ENCODE data around the gene TYROBP.
"Not testable (repeated sequence)": the region's sequence is repeated elsewhere in the genome, so short reads cannot be mapped to it uniquely, and the experiment has no call there.

The TYROBP gene

GRCh38 chr19:35908010-35908441, at the start of gene TYROBP:
Gene TYROBP (minus strand): TSS chr19:35908295. CDS start chr19:35908228, 67 bp downstream.
- no peak for DNase-seq

- not testable (repeated sequence) for DNase-seq
These were observed 49.3 kb upstream of the TYROBP start for GRCh38 chr19:35957411-35957810.

- no peak for DNase-seq
These were observed 48.0 kb upstream of the TYROBP start for GRCh38 chr19:35955881-35956634.

GRCh38 chr19:35949131-35949530, 41.0 kb upstream of the TYROBP start:
- DNase-seq = no peak

DNA sequence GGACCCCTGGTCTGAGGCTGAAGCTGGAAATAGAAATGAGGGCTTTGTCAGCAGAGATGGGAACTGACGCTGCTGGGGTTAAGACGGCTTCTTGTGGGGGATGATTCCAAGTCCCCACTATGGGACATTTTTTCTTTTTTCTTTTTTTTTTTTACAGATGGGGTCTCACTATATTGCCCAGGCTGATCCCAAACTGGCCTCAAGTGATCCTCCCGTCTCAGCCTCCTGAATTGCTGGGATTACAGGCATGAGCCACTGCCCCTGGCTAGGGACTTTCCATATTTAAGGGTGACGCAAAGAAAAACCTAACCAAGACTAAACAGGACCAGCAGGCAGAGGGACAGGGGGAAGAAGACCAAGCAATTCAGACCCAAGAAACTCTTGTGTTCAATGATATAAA, 38.1 kb upstream of the TYROBP start:
- no peak for DNase-seq

- no peak for DNase-seq
These were observed 37.2 kb upstream of the TYROBP start for GRCh38 chr19:35945121-35945790.

DNA sequence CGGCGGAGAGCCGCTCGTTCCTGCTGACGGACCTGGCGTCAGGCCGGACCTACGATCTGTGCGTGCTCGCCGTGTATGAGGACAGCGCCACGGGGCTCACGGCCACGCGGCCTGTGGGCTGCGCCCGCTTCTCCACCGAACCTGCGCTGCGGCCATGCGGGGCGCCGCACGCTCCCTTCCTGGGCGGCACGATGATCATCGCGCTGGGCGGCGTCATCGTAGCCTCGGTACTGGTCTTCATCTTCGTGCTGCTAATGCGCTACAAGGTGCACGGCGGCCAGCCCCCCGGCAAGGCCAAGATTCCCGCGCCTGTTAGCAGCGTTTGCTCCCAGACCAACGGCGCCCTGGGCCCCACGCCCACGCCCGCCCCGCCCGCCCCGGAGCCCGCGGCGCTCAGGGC, 36.5 kb upstream of the TYROBP start:
- no peak for DNase-seq

DNA sequence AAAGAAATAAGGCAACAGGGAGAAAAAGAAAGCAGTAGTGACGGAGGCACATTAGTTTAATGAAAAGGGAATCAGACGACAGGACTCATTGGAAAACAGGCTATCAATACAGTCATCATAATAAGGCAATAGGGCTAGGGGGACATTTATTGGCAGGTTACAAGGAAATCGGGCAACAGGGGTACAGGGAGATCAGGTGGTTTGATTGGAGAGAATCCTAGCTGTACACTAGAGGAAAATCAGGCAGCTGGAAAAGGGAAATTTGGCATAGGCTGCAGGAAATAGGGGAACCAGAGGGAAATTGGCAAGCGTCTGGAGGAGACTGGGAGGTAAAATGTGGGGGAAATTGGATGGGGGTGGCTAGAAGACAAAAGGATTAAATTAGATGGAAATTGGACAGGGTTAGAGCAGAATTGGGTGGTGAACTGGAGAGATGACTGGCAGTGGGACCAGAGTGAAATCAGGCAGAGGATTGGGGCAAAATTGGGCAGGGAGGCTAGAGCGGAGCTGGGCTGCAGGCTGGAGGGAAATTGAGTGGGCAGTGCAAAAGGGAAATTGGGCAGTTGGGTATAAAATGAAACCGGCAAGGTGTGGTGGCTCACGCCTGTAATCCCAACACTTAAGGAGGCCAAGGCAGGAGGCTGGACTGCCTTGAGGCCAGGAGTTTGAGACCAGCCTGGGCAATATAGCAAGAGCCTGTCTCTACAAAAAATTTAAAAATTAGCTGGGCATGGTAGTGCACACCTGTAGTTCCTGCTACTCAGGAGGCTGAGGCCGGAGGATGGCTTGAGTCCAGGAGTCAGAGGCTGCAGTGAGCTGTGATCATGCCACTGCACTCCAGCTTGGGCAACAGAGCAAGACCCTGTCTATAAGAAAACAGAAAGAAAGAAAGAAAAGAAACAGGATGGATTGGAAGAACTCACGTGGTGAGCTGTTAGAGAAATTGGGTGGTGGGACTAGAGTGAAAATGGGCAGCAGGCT, 35.5 kb upstream of the TYROBP start:
- no peak for DNase-seq

GRCh38 chr19:35942235-35942634, 34.1 kb upstream of the TYROBP start:
- no peak for DNase-seq

GRCh38 chr19:35940839-35941238, 32.7 kb upstream of the TYROBP start:
- no peak for DNase-seq

GRCh38 chr19:35940078-35940775, 32.1 kb upstream of the TYROBP start:
- DNase-seq = no peak

GRCh38 chr19:35939307-35940077, 31.4 kb upstream of the TYROBP start:
- no peak for DNase-seq

DNA sequence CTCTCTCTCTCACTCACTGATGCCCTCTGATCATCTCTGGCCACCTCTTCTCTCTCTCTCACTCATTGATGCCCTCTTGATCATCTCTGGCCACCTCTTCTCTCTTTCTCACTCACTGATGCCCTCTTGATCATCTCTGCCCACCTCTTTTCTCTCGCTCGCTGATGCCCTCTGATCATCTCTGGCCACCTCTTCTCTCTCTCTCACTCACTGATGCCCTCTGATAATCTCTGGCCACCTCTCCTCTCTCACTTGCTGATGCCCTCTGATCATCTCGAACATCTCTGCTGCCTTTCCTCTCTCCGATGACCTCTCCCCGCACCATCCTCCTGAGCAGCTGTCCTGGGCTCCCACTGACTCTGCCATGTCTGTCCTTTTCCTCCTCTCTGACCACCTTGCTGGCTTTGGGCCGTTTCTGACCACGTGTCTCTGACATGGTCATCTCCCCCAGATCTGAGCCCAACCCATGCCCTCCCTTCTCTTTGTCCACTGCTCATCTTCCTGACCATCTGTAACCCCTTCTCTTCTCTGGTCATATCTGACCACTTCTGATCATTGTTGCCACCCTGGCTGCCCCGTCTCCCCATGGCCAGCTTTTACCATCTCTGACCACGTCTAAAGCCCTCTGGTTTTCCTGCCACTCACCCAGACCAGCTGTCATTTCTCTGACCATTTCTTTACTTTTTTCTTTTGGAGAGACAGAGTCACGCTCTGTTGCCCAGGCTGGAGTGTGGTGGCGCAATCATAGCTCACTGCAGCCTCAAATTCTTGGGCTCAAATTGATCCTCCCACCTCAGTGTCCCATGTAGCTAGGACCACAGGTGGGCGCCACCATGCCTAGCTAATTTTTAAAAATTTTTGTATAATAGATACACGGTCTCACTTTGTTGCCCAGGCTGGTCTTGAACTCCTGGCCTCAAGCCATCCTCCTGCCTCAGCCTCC, 30.5 kb upstream of the TYROBP start:
- DNase-seq = no peak

- no peak for DNase-seq
These were observed 29.5 kb upstream of the TYROBP start for GRCh38 chr19:35937345-35938281.

- no peak for DNase-seq
These were observed 28.7 kb upstream of the TYROBP start for GRCh38 chr19:35936738-35937268.

DNA sequence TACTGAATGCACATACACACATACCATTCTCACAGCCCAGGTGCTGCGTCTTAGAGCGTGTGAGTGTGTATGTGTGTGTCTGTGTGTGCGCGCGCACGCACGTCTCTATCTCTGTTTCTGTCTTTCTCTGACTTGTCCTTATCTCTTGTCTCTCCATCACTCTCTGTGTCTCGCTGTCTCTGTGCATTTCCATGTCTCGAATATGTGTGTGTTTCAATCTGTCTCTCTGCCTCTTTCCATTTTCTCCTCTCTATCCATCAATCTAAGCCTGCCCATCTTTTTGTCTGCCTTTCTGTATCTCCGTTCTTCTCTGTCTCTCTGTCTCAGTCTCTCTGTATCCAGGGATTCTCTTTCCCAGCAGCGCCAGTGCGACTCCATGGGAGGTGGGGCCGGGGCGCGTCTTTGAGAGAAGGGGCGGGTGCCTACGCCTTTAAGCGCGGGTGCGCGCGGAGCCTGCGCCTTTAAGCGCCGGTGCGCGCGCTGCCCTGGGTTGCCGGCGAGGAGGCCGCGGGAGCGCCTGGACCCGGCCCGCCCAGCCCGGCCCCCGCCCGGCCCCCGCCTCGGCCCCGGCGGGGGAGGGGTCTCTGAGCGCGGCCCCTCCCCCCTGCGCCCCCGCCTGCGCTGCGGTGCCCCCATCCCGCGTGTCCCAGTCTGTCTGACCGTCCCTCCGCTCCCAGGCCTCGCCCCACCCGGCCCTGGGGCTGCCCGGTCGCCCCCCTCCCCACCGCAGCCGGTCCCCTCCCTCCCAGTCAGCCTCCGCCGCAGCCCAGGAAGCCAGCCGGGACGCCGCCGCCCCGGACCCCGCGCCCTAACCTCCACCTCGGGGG, 28.0 kb upstream of the TYROBP start, which contains the start of gene LRFN3:
Gene LRFN3, plus strand, starts transcription at position 464 of the 827 bp plus-strand sequence. CDS start 3,052 bp downstream, outside the sequence.
- DNase-seq = no peak

DNA sequence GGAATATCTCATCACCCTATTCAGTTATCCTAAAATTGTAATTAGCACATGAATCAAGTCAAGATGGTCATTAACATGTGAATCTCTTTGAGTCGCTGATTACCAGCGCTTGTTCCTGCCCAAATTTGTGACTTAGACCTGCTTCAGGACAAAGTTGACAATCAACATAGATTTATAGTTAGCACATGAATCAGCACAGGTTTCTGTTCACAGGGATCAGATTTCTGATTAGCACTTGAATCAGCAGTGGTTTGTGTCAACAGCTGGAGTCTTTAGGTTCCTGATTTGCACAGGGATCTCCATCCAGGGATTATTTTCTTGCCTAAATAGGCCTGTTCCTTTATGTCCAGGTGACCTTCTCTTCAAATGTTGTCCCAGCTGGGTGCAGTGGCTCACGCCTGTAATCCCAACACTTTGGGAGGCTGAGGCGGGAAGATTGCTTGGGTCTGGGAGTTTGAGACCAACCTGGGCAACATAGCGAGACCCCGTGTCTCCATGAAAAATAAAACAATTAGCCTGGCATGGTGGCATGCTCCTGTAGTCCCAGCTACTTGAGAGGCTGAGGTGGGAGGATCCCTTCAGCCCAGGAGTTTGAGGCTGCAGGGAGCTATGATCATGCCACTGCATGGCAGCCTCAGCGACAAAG, 24.3 kb upstream of the TYROBP start:
- DNase-seq = no peak

DNA sequence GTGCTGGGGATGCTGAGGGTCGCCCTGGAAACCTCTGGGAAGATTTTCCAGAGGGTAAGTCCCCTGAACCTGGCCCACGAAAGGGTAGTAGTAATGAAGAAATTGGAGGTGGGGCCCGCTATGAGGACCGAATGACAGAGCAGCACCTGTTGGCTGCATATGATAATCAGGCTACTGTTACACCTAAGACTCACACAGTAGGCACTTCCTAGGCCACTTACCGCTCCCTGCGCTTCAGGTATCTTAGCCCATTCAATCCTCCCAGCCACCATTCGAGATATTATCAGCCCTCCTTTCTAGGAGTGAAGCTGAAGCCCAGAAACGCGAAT, 23.7 kb upstream of the TYROBP start:
- DNase-seq = no peak

Data from KG1 (cell line).